Measurements from ENCODE around the gene FAM120B. TPM values are rescaled to one million over a fixed set of nuclear protein-coding genes. Genes with fewer than 3 reads are reported as not detected.

Gene FAM120B
- total RNA-seq, 3 donors from 2014 or later (not counting 1 experiment from before 2014, with no cell fraction given), result 37.8 to 55.6 (median 39.9) TPM

DNA sequence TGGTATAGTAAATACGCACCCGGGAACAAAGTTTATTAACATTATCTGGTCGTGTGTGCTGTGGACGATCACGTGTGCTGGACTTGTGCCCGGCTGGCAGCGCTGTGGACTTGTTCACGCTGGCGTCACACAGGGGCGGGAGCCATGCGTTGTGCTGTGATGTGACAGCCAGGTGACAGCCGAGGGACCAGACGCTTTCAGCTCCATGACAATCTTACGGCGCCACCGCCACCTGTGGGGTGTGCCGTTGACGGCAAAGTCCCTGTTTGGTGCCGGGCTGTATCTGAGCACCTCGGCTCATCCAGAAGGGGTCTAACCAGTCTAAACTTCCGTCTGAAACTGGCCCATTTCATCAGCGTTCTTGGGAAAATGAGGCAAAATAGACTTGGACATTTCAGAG lies 40.9 kb upstream of the FAM120B start:
- H3K9me3 Mint-ChIP-seq, result no peaks in the 10 kb centered on the region
- Histone ChIP-seq H3K4me1 (ENCODE audit: control insufficient read depth, insufficient read depth, low read length) (no peaks in the 10 kb centered on the region), H3K4me3 (ENCODE audit: low read length) (no peak overlapping the region), H3K36me3 (ENCODE audit: control insufficient read depth, insufficient read depth, low read length) (no peaks in the 10 kb centered on the region), H3K27me3 (ENCODE audit: control insufficient read depth, insufficient read depth, low read length) (peaks cover 26% of the 10 kb centered on the region), H3K27ac (ENCODE audit: low read length) (no peak overlapping the region), H3K9me3 (ENCODE audit: control insufficient read depth, insufficient read depth, low read length) (no peaks in the 10 kb centered on the region)
- ATAC-seq, result no peak
- peaks cover 55 to 66% of the 10 kb centered on the region in 2 donors for H3K27me3 Mint-ChIP-seq (ENCODE audit: low read depth in 2 of 2)
- intact Hi-C loops (cut with micrococcal nuclease), result no loop called here
- no peak overlapping the region for H3K27ac Mint-ChIP-seq
- no peaks in the 10 kb centered on the region for H3K36me3 Mint-ChIP-seq
- DNase-seq, result no peak
- WGBS (ENCODE audit: insufficient coverage), result 93% methylated on average over 22 of the region's 22 CpGs
- TF ChIP-seq CTCF (IDR thresholded peaks at IDR 0.05), result no peak
- H3K4me1 Mint-ChIP-seq, result peaks cover 0 to 6% of the 10 kb centered on the region in 2 donors
- no peak overlapping the region for H3K4me3 Mint-ChIP-seq

DNA sequence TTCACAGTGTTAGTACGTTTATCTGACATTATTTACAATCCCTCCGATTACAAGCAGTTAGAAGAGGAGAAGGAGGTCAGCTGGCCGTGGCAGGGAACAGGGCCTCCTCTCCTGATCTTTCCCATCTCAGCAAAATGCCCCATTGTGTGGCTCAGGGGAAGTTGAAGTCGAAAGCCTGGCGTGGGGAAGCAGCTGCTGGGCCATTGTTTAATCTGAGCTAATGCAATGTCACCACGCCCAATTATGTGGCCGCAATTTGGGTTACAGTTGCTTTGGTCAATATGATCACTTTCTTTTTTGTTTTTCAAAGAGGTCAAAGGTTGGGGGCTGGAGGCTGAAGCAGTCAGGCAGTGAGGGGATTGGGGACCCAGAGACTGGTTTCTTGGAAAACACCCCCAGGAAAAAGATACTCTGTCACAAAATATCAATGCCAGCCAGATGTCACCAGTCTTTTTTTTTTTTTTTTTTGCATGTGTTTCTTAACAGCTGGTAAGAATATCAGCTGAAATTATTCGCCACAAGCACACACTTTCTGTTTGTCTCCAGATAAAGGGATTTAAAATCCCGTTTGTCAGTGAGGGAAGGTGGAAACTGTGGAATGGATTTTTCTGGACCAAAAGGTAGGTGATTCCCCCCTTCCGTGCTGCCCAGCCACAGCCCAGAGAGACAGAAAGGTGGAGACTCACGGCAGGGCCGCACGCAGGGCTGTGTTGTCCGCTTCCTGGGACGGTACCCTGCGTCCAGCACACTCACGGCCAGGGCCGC lies 40.3 kb upstream of the FAM120B start:
- Histone ChIP-seq H3K27ac (ENCODE audit: low read length) (no peak overlapping the region), H3K9me3 (ENCODE audit: control insufficient read depth, insufficient read depth, low read length) (no peaks in the 10 kb centered on the region), H3K4me1 (ENCODE audit: control insufficient read depth, insufficient read depth, low read length) (peaks cover 6% of the 10 kb centered on the region), H3K27me3 (ENCODE audit: control insufficient read depth, insufficient read depth, low read length) (peaks cover 30% of the 10 kb centered on the region), H3K4me3 (ENCODE audit: low read length) (no peak overlapping the region), H3K36me3 (ENCODE audit: control insufficient read depth, insufficient read depth, low read length) (no peaks in the 10 kb centered on the region)
- Mint-ChIP-seq H3K27me3 (ENCODE audit: low read depth in 2 of 2) (peaks cover 58 to 67% of the 10 kb centered on the region in 2 donors), H3K9me3 (no peaks in the 10 kb centered on the region), H3K4me1 (peaks cover 4 to 10% of the 10 kb centered on the region in 2 donors), H3K27ac (no peak overlapping the region), H3K36me3 (no peaks in the 10 kb centered on the region), H3K4me3 (no peak overlapping the region)
- 84% methylated on average over 13 of the region's 18 CpGs for WGBS (ENCODE audit: insufficient coverage)
- ATAC-seq, result no peak
- intact Hi-C loops (cut with micrococcal nuclease), result no loop called here
- no peak for DNase-seq
- TF ChIP-seq CTCF (IDR thresholded peaks at IDR 0.05), result no peak

DNA sequence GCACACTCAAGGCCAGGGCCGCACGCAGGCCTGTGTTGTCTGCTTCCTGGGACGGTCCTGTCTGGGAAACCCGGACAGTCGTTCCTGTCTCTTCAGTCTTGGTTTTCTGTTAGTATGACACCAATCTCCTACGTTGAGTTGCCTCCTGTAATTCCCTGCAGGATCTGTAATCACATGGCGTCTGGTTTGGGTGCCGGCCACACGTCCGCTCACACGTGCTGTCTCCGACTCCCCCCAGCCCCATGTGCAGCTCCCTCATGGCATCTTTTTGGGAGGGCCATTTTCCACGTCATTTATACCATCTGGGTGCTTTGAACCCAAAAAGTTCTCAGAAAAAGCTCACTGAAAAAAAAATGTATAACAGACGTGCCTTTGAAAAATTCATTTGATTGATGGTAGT lies 38.9 kb upstream of the FAM120B start:
- peaks cover 20% of the 10 kb centered on the region for H3K4me1 ChIP-seq (ENCODE audit: control insufficient read depth, insufficient read depth, low read length)
- peaks cover 18 to 24% of the 10 kb centered on the region in 2 donors for H3K4me1 Mint-ChIP-seq
- no peaks in the 10 kb centered on the region for H3K9me3 Mint-ChIP-seq
- 83% methylated on average over 14 of the region's 14 CpGs for WGBS (ENCODE audit: insufficient coverage)
- no peak overlapping the region for H3K4me3 ChIP-seq (ENCODE audit: low read length)
- ATAC-seq (no peak), DNase-seq (no peak)
- no peak for TF ChIP-seq CTCF (IDR thresholded peaks at IDR 0.05)
- no peaks in the 10 kb centered on the region for H3K9me3 ChIP-seq (ENCODE audit: control insufficient read depth, insufficient read depth, low read length)
- no peak overlapping the region for H3K27ac Mint-ChIP-seq
- peaks cover 31% of the 10 kb centered on the region for H3K27me3 ChIP-seq (ENCODE audit: control insufficient read depth, insufficient read depth, low read length)
- intact Hi-C loops (cut with micrococcal nuclease), result no loop called here
- H3K27me3 Mint-ChIP-seq (ENCODE audit: low read depth in 2 of 2), result peaks cover 63 to 75% of the 10 kb centered on the region in 2 donors
- H3K27ac ChIP-seq (ENCODE audit: low read length), result no peak overlapping the region
- no peak overlapping the region for H3K4me3 Mint-ChIP-seq
- no peaks in the 10 kb centered on the region for H3K36me3 ChIP-seq (ENCODE audit: control insufficient read depth, insufficient read depth, low read length)
- no peaks in the 10 kb centered on the region for H3K36me3 Mint-ChIP-seq

Measured in natural killer cell (primary cell).